ENCODE data around the gene EXOC4.

The EXOC4 gene

GRCh38 chr7:133795068-133795665 lies 542.3 kb downstream of the EXOC4 start:
- Histone ChIP-seq H3K27ac (no peak overlapping the region), H3K36me3 (peaks cover 0 to 17% (median 0%) of the 10 kb centered on the region in 11 experiments; a peak in 2 of 22 replicates), H3K4me2 (no peak overlapping the region), H3K4me1 (no peaks in the 10 kb centered on the region), H3K4me3 (no peak overlapping the region), H3K9ac (no peak overlapping the region), H4K20me1 (no peaks in the 10 kb centered on the region), H3K27me3 (no peaks in the 10 kb centered on the region), H3K9me3 (replicated peaks in 1 of 11) (no peaks in the 10 kb centered on the region)
- no peak for TF ChIP-seq Cebpa-rat (IDR thresholded peaks at IDR 0.05)

GRCh38 chr7:133796782-133797745 lies 544.2 kb downstream of the EXOC4 start:
- no peak for TF ChIP-seq Cebpa-rat (IDR thresholded peaks at IDR 0.05)
- Histone ChIP-seq H3K4me3 (no peak overlapping the region), H3K4me2 (no peak overlapping the region), H3K4me1 (no peaks in the 10 kb centered on the region), H3K9ac (no peak overlapping the region), H3K9me3 (replicated peaks in 1 of 11) (no peaks in the 10 kb centered on the region), H4K20me1 (no peaks in the 10 kb centered on the region), H3K27ac (no peak overlapping the region), H3K27me3 (no peaks in the 10 kb centered on the region), H3K36me3 (peaks cover 0 to 6% (median 0%) of the 10 kb centered on the region in 11 experiments; a peak in 2 of 22 replicates)

- no peak overlapping the region for H3K9ac ChIP-seq
- H3K27ac ChIP-seq: no peak overlapping the region
- H4K20me1 ChIP-seq: no peaks in the 10 kb centered on the region
- no peaks in the 10 kb centered on the region for H3K9me3 ChIP-seq (replicated peaks in 1 of 11)
- H3K4me3 ChIP-seq: no peak overlapping the region
- no peaks in the 10 kb centered on the region for H3K4me1 ChIP-seq
- H3K27me3 ChIP-seq: no peaks in the 10 kb centered on the region
- H3K4me2 ChIP-seq: no peak overlapping the region
- no peak for TF ChIP-seq Cebpa-rat (IDR thresholded peaks at IDR 0.05)
- peaks cover 0 to 5% (median 0%) of the 10 kb centered on the region in 11 experiments; a peak in 1 of 22 replicates for H3K36me3 ChIP-seq
Observed at GRCh38 chr7:133797818-133798520, 545.1 kb downstream of the EXOC4 start.

GRCh38 chr7:133801341-133801740 lies 548.5 kb downstream of the EXOC4 start:
- H3K36me3 ChIP-seq: 0 out of 22 replicates have a peak, but pooled peaks cover 0 to 4% (median 0%) of the 10 kb centered on the region in 11 experiments
- H3K27me3 ChIP-seq: no peaks in the 10 kb centered on the region
- H3K9me3 ChIP-seq (replicated peaks in 1 of 11): no peaks in the 10 kb centered on the region
- no peak overlapping the region for H3K4me3 ChIP-seq
- no peaks in the 10 kb centered on the region for H4K20me1 ChIP-seq
- no peak overlapping the region for H3K4me2 ChIP-seq
- no peak for TF ChIP-seq Cebpa-rat (IDR thresholded peaks at IDR 0.05)
- no peak overlapping the region for H3K9ac ChIP-seq
- H3K27ac ChIP-seq: no peak overlapping the region
- no peaks in the 10 kb centered on the region for H3K4me1 ChIP-seq

GRCh38 chr7:133804127-133804526 lies 551.2 kb downstream of the EXOC4 start:
- Histone ChIP-seq H3K4me1 (no peaks in the 10 kb centered on the region), H3K9me3 (replicated peaks in 1 of 11) (no peaks in the 10 kb centered on the region), H3K4me3 (no peak overlapping the region), H3K36me3 (no peaks in the 10 kb centered on the region), H4K20me1 (no peaks in the 10 kb centered on the region; a peak in 1 of 22 replicates), H3K27me3 (no peaks in the 10 kb centered on the region), H3K9ac (no peak overlapping the region), H3K4me2 (no peak overlapping the region), H3K27ac (no peak overlapping the region)
- no peak for TF ChIP-seq Cebpa-rat (IDR thresholded peaks at IDR 0.05)

- H3K9ac ChIP-seq: no peak overlapping the region
- H3K4me1 ChIP-seq: no peaks in the 10 kb centered on the region
- no peaks in the 10 kb centered on the region for H3K9me3 ChIP-seq (replicated peaks in 1 of 11)
- H3K4me3 ChIP-seq: no peak overlapping the region
- no peaks in the 10 kb centered on the region; a peak in 1 of 22 replicates for H4K20me1 ChIP-seq
- H3K36me3 ChIP-seq: no peaks in the 10 kb centered on the region
- no peak overlapping the region for H3K27ac ChIP-seq
- no peak for TF ChIP-seq Cebpa-rat (IDR thresholded peaks at IDR 0.05)
- H3K27me3 ChIP-seq: no peaks in the 10 kb centered on the region
- H3K4me2 ChIP-seq: no peak overlapping the region
Observed at GRCh38 chr7:133805426-133805825, 552.5 kb downstream of the EXOC4 start.

GRCh38 chr7:133807624-133808492 lies 555.0 kb downstream of the EXOC4 start:
- no peak overlapping the region for H3K4me2 ChIP-seq
- no peaks in the 10 kb centered on the region; a peak in 1 of 22 replicates for H4K20me1 ChIP-seq
- no peaks in the 10 kb centered on the region for H3K27me3 ChIP-seq
- no peak overlapping the region for H3K27ac ChIP-seq
- no peak for TF ChIP-seq Cebpa-rat (IDR thresholded peaks at IDR 0.05)
- no peak overlapping the region for H3K4me3 ChIP-seq
- H3K9me3 ChIP-seq (replicated peaks in 1 of 11): no peaks in the 10 kb centered on the region
- H3K9ac ChIP-seq: no peak overlapping the region
- peaks cover 0 to 3% (median under 1%) of the 10 kb centered on the region in 10 experiments; a peak in 8 of 20 replicates for H3K4me1 ChIP-seq
- H3K36me3 ChIP-seq: 0 out of 22 replicates have a peak, but pooled peaks cover 0 to 2% (median 0%) of the 10 kb centered on the region in 11 experiments

GRCh38 chr7:133808493-133808866 lies 555.6 kb downstream of the EXOC4 start:
- Histone ChIP-seq H3K9me3 (replicated peaks in 1 of 11) (no peaks in the 10 kb centered on the region), H3K4me2 (no peak overlapping the region), H3K36me3 (0 out of 22 replicates have a peak, but pooled peaks cover 0 to 7% (median 0%) of the 10 kb centered on the region in 11 experiments), H3K27ac (no peak overlapping the region), H4K20me1 (no peaks in the 10 kb centered on the region; a peak in 1 of 22 replicates), H3K4me3 (no peak overlapping the region), H3K27me3 (no peaks in the 10 kb centered on the region), H3K4me1 (peaks cover 0 to 9% (median 5%) of the 10 kb centered on the region in 10 experiments; a peak in 10 of 20 replicates), H3K9ac (no peak overlapping the region)
- no peak for TF ChIP-seq Cebpa-rat (IDR thresholded peaks at IDR 0.05)
